H1 (cell line): ENCODE measurements around the gene HMGA1. TPM values are rescaled to one million over a fixed set of nuclear protein-coding genes. Genes with fewer than 3 reads are reported as not detected.

Experiments
- ASH2L ChIP-seq: fragments of 200-600, 300-600 bp; sonication (generic); IDR thresholded peaks from one replicate; pipeline ENCODE4 v1.7.1; 2017; ENCODE audit warnings: low read length
- ATF2 ChIP-seq: IDR thresholded peaks from 2 replicates; pipeline ENCODE4 v1.6.1; 2012; ENCODE audit warnings: low read length, inconsistent platforms
- BCL11A ChIP-seq, 2 experiments: IDR thresholded peaks; one replicate each; pipeline ENCODE4 v1.6.1; 2011; ENCODE audit warnings: low read depth in 2 of 2, low read length in 2 of 2, mild to moderate bottlenecking in 2 of 2
- CHD2 ChIP-seq: IDR thresholded peaks from 2 replicates; pipeline ENCODE4 v1.6.1; 2012; ENCODE audit warnings: low read length, improper control_type of control experiment
- EZH2 ChIP-seq: fragments of 200-600 bp; sonication (generic); IDR thresholded peaks from 2 replicates; pipeline ENCODE4 v1.7.1; 2012; ENCODE audit warnings: low read depth, mild to moderate bottlenecking, moderate library complexity, low read length, inconsistent platforms; ENCODE audit not compliant: severe bottlenecking
- GABPA ChIP-seq: IDR thresholded peaks from 2 replicates; pipeline ENCODE4 v1.6.1; 2011; ENCODE audit warnings: mild to moderate bottlenecking, low read length, moderate library complexity, borderline replicate concordance; ENCODE audit not compliant: insufficient read depth
- RAD21 ChIP-seq, 2 experiments: IDR thresholded peaks in 1 of 2; conservative IDR thresholded peaks in 1 of 2; 2 replicates each; pipeline ENCODE4 v1.6.1; 2011; ENCODE audit warnings: low read depth in 2 of 2, low read length in 2 of 2, improper control_type of control experiment in 1 of 2, inconsistent platforms in 1 of 2, mild to moderate bottlenecking in 1 of 2, moderate library complexity in 1 of 2
- SIN3A ChIP-seq, 2 experiments: IDR thresholded peaks in 1 of 2; conservative IDR thresholded peaks in 1 of 2; 2 replicates each; pipeline ENCODE4 v1.6.1; 2011 to 2012; ENCODE audit warnings: low read length in 2 of 2, improper control_type of control experiment in 1 of 2, low read depth in 1 of 2, mild to moderate bottlenecking in 1 of 2
- TAF1 ChIP-seq: IDR thresholded peaks from 2 replicates; pipeline ENCODE4 v1.6.1; 2011; ENCODE audit warnings: mild to moderate bottlenecking, low read depth, low read length
- TAF7 ChIP-seq: optimal IDR thresholded peaks from 2 replicates; pipeline ENCODE3; 2011; ENCODE audit warnings: low read depth, mild to moderate bottlenecking, inconsistent platforms, low read length, moderate library complexity, borderline replicate concordance
- polyA plus RNA-seq, 7 experiments: library from polyadenylated mRNA; depleted of rRNA in 3 of 7; stranded (reverse) in 5 of 7; unstranded in 2 of 7; fragments of >200 nt in 5 of 7; fragments of 200-250 nt in 2 of 7; gene quantifications; 1 replicate in 5 of 7; 2 replicates in 1 of 7; 4 replicates in 1 of 7; pipeline versions ENCODE4 v1.2.1 to v1.2.3, GENCODE V29; 2011 to 2013; ENCODE audit warnings: missing spikeins in 2 of 7, mixed read lengths in 2 of 7
- total RNA-seq: library from RNA; stranded (reverse); fragmentation: NEBNext Ultra II Directional; extraction: Animal tissue kit (Norgen Biotek cat#: 25700); gene quantifications from 2 replicates; pipeline ENCODE4 v1.2.1, GENCODE V29; 2021
- TF ChIP-seq, protein P1 (sequence below): IDR thresholded peaks from 2 replicates; pipeline ENCODE4 v1.6.1; 2012; ENCODE audit warnings: inconsistent platforms
- TF ChIP-seq, protein P2 (sequence below): IDR thresholded peaks from 2 replicates; pipeline ENCODE4 v1.6.1; 2012; ENCODE audit warnings: inconsistent platforms
- TF ChIP-seq, protein P3 (sequence below), 3 experiments: IDR thresholded peaks; 1 replicate in 2 of 3; 2 replicates in 1 of 3; pipeline versions ENCODE4 v1.5.1 to v1.6.1; 2011; ENCODE audit warnings: low read length in 3 of 3, mild to moderate bottlenecking in 3 of 3, inconsistent platforms in 2 of 3, low read depth in 1 of 3, moderate library complexity in 1 of 3; ENCODE audit not compliant: insufficient read depth in 1 of 3; ENCODE audit errors: control extremely low read depth in 1 of 3

Gene HMGA1
- total and polyA plus RNA-seq, 2 of the 8 experiments (the other 6 are each of a cell fraction or from before 2014, with no cell fraction given) = 1,557 to 2,636 TPM

- TF ChIP-seq GABPA = no peak
- no peak for TF ChIP-seq CHD2
- TF ChIP-seq, protein P1, sequence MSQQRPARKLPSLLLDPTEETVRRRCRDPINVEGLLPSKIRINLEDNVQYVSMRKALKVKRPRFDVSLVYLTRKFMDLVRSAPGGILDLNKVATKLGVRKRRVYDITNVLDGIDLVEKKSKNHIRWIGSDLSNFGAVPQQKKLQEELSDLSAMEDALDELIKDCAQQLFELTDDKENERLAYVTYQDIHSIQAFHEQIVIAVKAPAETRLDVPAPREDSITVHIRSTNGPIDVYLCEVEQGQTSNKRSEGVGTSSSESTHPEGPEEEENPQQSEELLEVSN = no peak
- no peak for TF ChIP-seq TAF7
- peak; percentile 51 to 65; a peak in 2 of 4 replicates for TF ChIP-seq SIN3A (conservative IDR thresholded peaks at IDR 0.05 in 1 of 2, IDR thresholded peaks at IDR 0.05 in 1 of 2; ENCODE audit: low read depth in 1 of 2, low read length in 2 of 2)
- TF ChIP-seq, protein P2, sequence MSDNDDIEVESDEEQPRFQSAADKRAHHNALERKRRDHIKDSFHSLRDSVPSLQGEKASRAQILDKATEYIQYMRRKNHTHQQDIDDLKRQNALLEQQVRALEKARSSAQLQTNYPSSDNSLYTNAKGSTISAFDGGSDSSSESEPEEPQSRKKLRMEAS = peak; percentile 44; the same call in 1 of the 2 replicates
- TF ChIP-seq EZH2 = no peak
- no peak for TF ChIP-seq BCL11A (IDR thresholded peaks at IDR 0.05; ENCODE audit: low read depth in 2 of 2, low read length in 2 of 2)
- TF ChIP-seq RAD21 (IDR thresholded peaks at IDR 0.05 in 1 of 2, conservative IDR thresholded peaks at IDR 0.05 in 1 of 2; ENCODE audit: low read depth in 2 of 2, low read length in 2 of 2) = peak; percentile 83 to 90
- TF ChIP-seq TAF1 = 0 out of 2 replicates have a peak, but pooled peaks have one; percentile 18
- TF ChIP-seq ATF2 = no peak
- TF ChIP-seq, protein P3, sequence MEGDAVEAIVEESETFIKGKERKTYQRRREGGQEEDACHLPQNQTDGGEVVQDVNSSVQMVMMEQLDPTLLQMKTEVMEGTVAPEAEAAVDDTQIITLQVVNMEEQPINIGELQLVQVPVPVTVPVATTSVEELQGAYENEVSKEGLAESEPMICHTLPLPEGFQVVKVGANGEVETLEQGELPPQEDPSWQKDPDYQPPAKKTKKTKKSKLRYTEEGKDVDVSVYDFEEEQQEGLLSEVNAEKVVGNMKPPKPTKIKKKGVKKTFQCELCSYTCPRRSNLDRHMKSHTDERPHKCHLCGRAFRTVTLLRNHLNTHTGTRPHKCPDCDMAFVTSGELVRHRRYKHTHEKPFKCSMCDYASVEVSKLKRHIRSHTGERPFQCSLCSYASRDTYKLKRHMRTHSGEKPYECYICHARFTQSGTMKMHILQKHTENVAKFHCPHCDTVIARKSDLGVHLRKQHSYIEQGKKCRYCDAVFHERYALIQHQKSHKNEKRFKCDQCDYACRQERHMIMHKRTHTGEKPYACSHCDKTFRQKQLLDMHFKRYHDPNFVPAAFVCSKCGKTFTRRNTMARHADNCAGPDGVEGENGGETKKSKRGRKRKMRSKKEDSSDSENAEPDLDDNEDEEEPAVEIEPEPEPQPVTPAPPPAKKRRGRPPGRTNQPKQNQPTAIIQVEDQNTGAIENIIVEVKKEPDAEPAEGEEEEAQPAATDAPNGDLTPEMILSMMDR (IDR thresholded peaks at IDR 0.05; ENCODE audit: control extremely low read depth in 1 of 3, insufficient read depth in 1 of 3, low read depth in 1 of 3, low read length in 3 of 3) = peak in 2 of 3 experiments; percentile 76 to 84; a peak in 3 of 4 replicates
- peak; percentile 46 for TF ChIP-seq ASH2L
Measured at GRCh38 chr6:34248727-34249468, 12.2 kb downstream of the HMGA1 start, which contains the start of gene SMIM29 (continued).
